Measurements from ENCODE around the gene BMP7.

BMP7 gene
- total RNA-seq: 0 reads per million in 3 donors

DNA sequence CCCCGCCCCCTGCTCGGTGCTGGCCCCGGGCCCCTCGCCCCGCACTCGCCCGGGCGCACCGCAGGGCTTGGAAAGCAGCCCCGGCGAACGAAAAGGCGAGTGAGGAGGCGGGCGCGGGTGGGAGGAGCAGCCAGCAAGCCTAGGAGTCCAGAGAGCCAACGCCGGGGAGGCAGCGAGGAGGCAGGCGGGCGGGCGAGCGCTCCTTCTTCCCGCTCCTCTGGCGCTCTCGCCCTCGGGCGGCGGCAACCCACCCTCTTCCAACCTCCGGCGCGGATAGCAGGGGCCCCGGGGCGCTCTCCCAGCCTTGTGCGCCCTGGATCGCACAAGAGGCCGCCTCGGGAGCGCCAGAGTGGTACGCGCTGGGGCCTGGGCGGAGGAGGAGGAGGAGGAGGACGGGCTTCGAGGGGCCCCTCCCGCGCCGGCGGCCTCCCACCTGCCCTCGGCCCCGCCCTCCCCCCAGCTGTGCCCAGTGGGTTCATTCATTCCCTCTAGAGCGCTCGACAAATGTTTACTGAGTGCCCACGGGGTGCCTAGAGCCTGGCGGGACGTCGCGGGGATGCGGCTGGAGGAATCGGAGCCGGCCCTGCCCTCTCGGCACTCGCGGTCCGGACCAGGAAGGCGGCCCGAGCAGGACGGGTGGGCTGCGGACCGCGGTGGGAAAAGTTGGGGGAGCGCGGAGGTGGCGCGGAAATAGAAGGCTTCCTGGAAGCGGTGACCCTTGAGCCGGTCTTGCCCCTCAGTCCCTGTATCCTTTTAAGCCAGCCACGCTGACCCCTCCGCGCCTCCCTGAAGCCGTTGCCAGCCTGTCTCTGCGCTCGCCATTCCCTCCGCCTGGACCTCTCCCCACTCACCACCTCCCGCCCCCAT lies at the start of gene BMP7:
Gene BMP7, minus strand, starts transcription at position 351 of the 867 bp plus-strand sequence. CDS start 519 bp downstream, outside the sequence.
- no peak within 1 kb of the TSS for H3K27ac ChIP-seq (ENCODE audit: insufficient read depth, low read length, poor library complexity, severe bottlenecking)
- H3K4me1 ChIP-seq (ENCODE audit: control insufficient read depth, insufficient read depth, low read length, poor library complexity, severe bottlenecking): no peaks in the 10 kb centered on the region
- H3K27me3 ChIP-seq (replicated peaks; ENCODE audit: control insufficient read depth, insufficient read depth, low read length, poor library complexity, severe bottlenecking): peaks cover 15% of the 10 kb centered on the region
- no peaks in the 10 kb centered on the region for H3K36me3 ChIP-seq (ENCODE audit: control insufficient read depth, insufficient read depth, low read length)
- no peak within 1 kb of the TSS for H3K4me3 ChIP-seq (ENCODE audit: insufficient read depth, low read depth, low read length, poor library complexity, severe bottlenecking)
- no peak for DNase-seq
- H3K9me3 ChIP-seq (ENCODE audit: control insufficient read depth, low read length): no peaks in the 10 kb centered on the region

GRCh38 chr20:57315976-57316480 lies 49.6 kb upstream of the BMP7 start:
- Histone ChIP-seq H3K4me1 (ENCODE audit: control insufficient read depth, insufficient read depth, low read length, poor library complexity, severe bottlenecking) (no peaks in the 10 kb centered on the region), H3K27ac (ENCODE audit: insufficient read depth, low read length, poor library complexity, severe bottlenecking) (no peak overlapping the region), H3K4me3 (ENCODE audit: insufficient read depth, low read depth, low read length, poor library complexity, severe bottlenecking) (no peak overlapping the region), H3K36me3 (ENCODE audit: control insufficient read depth, insufficient read depth, low read length) (no peaks in the 10 kb centered on the region), H3K9me3 (ENCODE audit: control insufficient read depth, low read length) (no peaks in the 10 kb centered on the region), H3K27me3 (replicated peaks; ENCODE audit: control insufficient read depth, insufficient read depth, low read length, poor library complexity, severe bottlenecking) (peaks cover 8% of the 10 kb centered on the region)
- no peak for DNase-seq

DNA sequence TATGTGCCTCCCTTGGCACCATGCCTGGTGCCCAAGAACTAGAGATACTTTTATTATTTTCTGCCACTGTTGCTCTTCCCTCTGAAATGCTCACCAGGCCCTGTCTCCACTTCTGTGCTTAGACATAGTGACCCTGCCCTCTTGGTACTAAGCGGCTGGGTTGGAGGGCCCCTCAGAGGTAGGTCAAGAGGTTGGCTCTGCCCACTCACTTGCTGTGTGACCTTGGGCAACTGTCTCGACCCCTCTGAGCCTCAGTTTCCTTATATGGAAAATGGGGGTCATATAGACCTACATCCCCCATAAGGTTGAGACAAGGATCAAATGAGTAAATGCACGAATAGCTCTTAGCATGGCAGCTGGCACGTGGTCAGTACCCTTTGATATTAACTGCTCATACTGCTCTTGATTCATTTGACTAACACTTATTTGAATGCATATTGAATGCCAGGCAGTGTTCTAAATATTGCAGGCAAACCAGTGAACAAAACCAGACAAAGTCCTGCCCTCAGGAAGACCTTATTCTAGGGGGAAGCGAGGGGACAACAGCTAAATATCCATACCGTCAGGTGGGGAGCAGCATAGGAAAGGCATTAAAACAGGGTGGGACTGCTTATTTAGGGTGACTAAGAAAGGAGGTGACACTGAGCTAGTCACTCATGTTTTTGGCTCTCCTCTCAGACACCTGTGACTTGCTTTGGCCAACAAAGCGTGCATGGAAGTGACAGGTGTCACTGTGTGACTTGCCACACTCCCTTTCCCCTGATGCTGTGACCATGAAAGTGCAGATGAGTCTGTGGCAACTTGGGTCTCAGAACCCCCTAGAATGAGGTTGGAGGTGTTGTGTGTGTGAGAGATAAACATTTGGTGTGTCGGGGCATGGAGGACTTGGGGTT lies 48.9 kb upstream of the BMP7 start:
- DNase-seq: no peak
- no peaks in the 10 kb centered on the region for H3K9me3 ChIP-seq (ENCODE audit: control insufficient read depth, low read length)
- no peaks in the 10 kb centered on the region for H3K4me1 ChIP-seq (ENCODE audit: control insufficient read depth, insufficient read depth, low read length, poor library complexity, severe bottlenecking)
- H3K36me3 ChIP-seq (ENCODE audit: control insufficient read depth, insufficient read depth, low read length): no peaks in the 10 kb centered on the region
- H3K27me3 ChIP-seq (replicated peaks; ENCODE audit: control insufficient read depth, insufficient read depth, low read length, poor library complexity, severe bottlenecking): peaks cover 8% of the 10 kb centered on the region
- H3K27ac ChIP-seq (ENCODE audit: insufficient read depth, low read length, poor library complexity, severe bottlenecking): no peak overlapping the region
- H3K4me3 ChIP-seq (ENCODE audit: insufficient read depth, low read depth, low read length, poor library complexity, severe bottlenecking): no peak overlapping the region

GRCh38 chr20:57313951-57314350 lies 47.5 kb upstream of the BMP7 start:
- Histone ChIP-seq H3K36me3 (ENCODE audit: control insufficient read depth, insufficient read depth, low read length) (no peaks in the 10 kb centered on the region), H3K27me3 (replicated peaks; ENCODE audit: control insufficient read depth, insufficient read depth, low read length, poor library complexity, severe bottlenecking) (peaks cover 5% of the 10 kb centered on the region)

DNA sequence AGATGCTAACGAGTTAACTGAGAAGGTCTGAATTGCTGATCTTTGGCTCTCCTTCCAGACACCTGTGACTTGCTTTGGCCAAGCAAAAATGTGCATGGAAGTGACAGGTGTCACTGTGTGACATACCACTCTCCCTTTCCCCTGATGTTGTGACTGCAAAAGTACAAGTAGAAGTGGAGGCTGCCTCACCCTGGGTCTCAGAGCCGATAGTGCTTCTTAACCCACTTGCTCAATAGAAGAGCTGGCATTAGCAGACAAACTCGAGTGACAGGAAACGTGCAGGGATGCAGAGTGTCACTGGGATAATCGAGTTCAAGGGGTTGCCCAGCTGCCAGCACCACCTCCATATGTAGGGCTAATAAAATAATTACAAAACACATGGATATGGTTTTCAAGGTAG lies 46.8 kb upstream of the BMP7 start:
- Histone ChIP-seq H3K27ac (ENCODE audit: insufficient read depth, low read length, poor library complexity, severe bottlenecking) (no peak overlapping the region), H3K9me3 (ENCODE audit: control insufficient read depth, low read length) (no peaks in the 10 kb centered on the region), H3K36me3 (ENCODE audit: control insufficient read depth, insufficient read depth, low read length) (no peaks in the 10 kb centered on the region), H3K4me3 (ENCODE audit: insufficient read depth, low read depth, low read length, poor library complexity, severe bottlenecking) (no peak overlapping the region), H3K4me1 (ENCODE audit: control insufficient read depth, insufficient read depth, low read length, poor library complexity, severe bottlenecking) (no peaks in the 10 kb centered on the region), H3K27me3 (replicated peaks; ENCODE audit: control insufficient read depth, insufficient read depth, low read length, poor library complexity, severe bottlenecking) (peaks cover 5% of the 10 kb centered on the region)
- DNase-seq: no peak

More at GRCh38 chr20:57313951-57314350, 47.5 kb upstream of the BMP7 start:
- H3K27ac ChIP-seq (ENCODE audit: insufficient read depth, low read length, poor library complexity, severe bottlenecking): no peak overlapping the region
- no peak for DNase-seq
- no peaks in the 10 kb centered on the region for H3K4me1 ChIP-seq (ENCODE audit: control insufficient read depth, insufficient read depth, low read length, poor library complexity, severe bottlenecking)
- H3K4me3 ChIP-seq (ENCODE audit: insufficient read depth, low read depth, low read length, poor library complexity, severe bottlenecking): no peak overlapping the region
- no peaks in the 10 kb centered on the region for H3K9me3 ChIP-seq (ENCODE audit: control insufficient read depth, low read length)

DNA sequence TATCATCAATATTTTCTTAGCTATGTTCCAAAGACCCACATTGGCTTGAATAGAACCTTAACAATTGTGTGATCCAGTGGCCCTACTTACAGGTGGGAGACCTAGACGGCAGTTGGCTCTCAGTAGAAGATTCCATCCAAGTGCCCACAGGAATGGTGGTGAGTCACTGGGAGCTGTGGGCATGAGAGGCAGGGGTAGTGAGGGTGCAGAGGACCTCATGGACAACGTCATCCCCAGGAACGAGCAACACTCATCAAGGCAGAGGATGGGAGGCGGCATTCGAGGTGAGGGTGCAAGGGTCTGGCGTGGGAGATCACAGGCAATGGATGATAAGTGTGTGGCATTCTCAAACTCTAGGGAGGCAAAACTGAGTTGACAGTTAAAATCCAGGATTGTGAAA lies 45.7 kb upstream of the BMP7 start:
- Histone ChIP-seq H3K4me3 (ENCODE audit: insufficient read depth, low read depth, low read length, poor library complexity, severe bottlenecking) (no peak overlapping the region), H3K9me3 (ENCODE audit: control insufficient read depth, low read length) (no peaks in the 10 kb centered on the region), H3K27me3 (replicated peaks; ENCODE audit: control insufficient read depth, insufficient read depth, low read length, poor library complexity, severe bottlenecking) (peaks cover 9% of the 10 kb centered on the region), H3K4me1 (ENCODE audit: control insufficient read depth, insufficient read depth, low read length, poor library complexity, severe bottlenecking) (no peaks in the 10 kb centered on the region), H3K27ac (ENCODE audit: insufficient read depth, low read length, poor library complexity, severe bottlenecking) (no peak overlapping the region), H3K36me3 (ENCODE audit: control insufficient read depth, insufficient read depth, low read length) (no peaks in the 10 kb centered on the region)
- DNase-seq: no peak

DNA sequence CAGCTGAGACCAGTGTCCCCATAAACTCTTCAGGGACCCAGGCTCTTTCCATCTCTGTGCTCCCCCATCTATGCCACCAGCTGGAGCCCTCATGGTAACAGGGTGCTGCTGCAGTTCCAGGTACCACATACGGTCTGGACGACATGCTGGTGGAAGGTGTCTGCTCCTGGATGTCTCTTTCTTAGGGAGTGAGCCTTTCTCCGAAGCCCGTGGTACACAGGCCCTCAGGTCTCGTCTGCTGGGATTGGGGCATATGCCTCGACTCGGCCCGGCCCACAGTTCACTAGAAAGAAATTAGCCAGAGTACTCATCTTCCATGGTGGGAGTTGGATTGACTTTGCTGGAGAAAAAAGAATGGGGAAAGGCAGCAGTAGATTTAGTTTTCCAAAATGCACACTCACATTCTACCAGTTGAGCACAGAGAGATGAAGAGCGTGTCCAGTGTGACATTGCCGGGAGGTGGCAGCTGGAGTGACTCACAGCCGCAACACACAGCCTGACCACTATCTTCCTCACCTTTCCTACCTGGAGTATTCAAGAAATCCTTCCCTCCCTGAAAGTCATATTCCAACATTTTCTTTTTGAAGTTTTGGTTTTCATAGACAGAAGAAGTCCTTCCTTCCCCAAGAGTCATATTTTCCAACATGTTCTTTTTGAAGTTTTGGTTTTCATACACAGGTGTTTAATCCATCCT lies 44.5 kb upstream of the BMP7 start:
- Histone ChIP-seq H3K36me3 (ENCODE audit: control insufficient read depth, insufficient read depth, low read length) (no peaks in the 10 kb centered on the region), H3K27me3 (replicated peaks; ENCODE audit: control insufficient read depth, insufficient read depth, low read length, poor library complexity, severe bottlenecking) (peaks cover 9% of the 10 kb centered on the region), H3K9me3 (ENCODE audit: control insufficient read depth, low read length) (no peaks in the 10 kb centered on the region), H3K4me3 (ENCODE audit: insufficient read depth, low read depth, low read length, poor library complexity, severe bottlenecking) (no peak overlapping the region), H3K4me1 (ENCODE audit: control insufficient read depth, insufficient read depth, low read length, poor library complexity, severe bottlenecking) (no peaks in the 10 kb centered on the region), H3K27ac (ENCODE audit: insufficient read depth, low read length, poor library complexity, severe bottlenecking) (no peak overlapping the region)
- no peak for DNase-seq

- Histone ChIP-seq H3K4me1 (ENCODE audit: control insufficient read depth, insufficient read depth, low read length, poor library complexity, severe bottlenecking) (no peaks in the 10 kb centered on the region), H3K27ac (ENCODE audit: insufficient read depth, low read length, poor library complexity, severe bottlenecking) (no peak overlapping the region), H3K9me3 (ENCODE audit: control insufficient read depth, low read length) (no peaks in the 10 kb centered on the region), H3K36me3 (ENCODE audit: control insufficient read depth, insufficient read depth, low read length) (no peaks in the 10 kb centered on the region), H3K4me3 (ENCODE audit: insufficient read depth, low read depth, low read length, poor library complexity, severe bottlenecking) (no peak overlapping the region), H3K27me3 (replicated peaks; ENCODE audit: control insufficient read depth, insufficient read depth, low read length, poor library complexity, severe bottlenecking) (peaks cover 9% of the 10 kb centered on the region)
- no peak for DNase-seq
These were observed 43.2 kb upstream of the BMP7 start for GRCh38 chr20:57309544-57310115.

- Histone ChIP-seq H3K27ac (ENCODE audit: insufficient read depth, low read length, poor library complexity, severe bottlenecking) (no peak overlapping the region), H3K27me3 (replicated peaks; ENCODE audit: control insufficient read depth, insufficient read depth, low read length, poor library complexity, severe bottlenecking) (peaks cover 4% of the 10 kb centered on the region), H3K4me3 (ENCODE audit: insufficient read depth, low read depth, low read length, poor library complexity, severe bottlenecking) (no peak overlapping the region), H3K4me1 (ENCODE audit: control insufficient read depth, insufficient read depth, low read length, poor library complexity, severe bottlenecking) (no peaks in the 10 kb centered on the region), H3K36me3 (ENCODE audit: control insufficient read depth, insufficient read depth, low read length) (no peaks in the 10 kb centered on the region), H3K9me3 (ENCODE audit: control insufficient read depth, low read length) (no peaks in the 10 kb centered on the region)
- DNase-seq: no peak
These were observed 42.2 kb upstream of the BMP7 start for GRCh38 chr20:57308451-57309271.
